GM12801 (cell line): Measurements from ENCODE around the gene LRCH2.

Experiments used
- TF ChIP-seq, protein P1 (sequence below): IDR thresholded peaks from one replicate; pipeline ENCODE4 v1.5.1; 2011; ENCODE audit warnings: control low read depth; ENCODE audit not compliant: insufficient read length; ENCODE audit errors: extremely low read depth

The LRCH2 gene, protein sequence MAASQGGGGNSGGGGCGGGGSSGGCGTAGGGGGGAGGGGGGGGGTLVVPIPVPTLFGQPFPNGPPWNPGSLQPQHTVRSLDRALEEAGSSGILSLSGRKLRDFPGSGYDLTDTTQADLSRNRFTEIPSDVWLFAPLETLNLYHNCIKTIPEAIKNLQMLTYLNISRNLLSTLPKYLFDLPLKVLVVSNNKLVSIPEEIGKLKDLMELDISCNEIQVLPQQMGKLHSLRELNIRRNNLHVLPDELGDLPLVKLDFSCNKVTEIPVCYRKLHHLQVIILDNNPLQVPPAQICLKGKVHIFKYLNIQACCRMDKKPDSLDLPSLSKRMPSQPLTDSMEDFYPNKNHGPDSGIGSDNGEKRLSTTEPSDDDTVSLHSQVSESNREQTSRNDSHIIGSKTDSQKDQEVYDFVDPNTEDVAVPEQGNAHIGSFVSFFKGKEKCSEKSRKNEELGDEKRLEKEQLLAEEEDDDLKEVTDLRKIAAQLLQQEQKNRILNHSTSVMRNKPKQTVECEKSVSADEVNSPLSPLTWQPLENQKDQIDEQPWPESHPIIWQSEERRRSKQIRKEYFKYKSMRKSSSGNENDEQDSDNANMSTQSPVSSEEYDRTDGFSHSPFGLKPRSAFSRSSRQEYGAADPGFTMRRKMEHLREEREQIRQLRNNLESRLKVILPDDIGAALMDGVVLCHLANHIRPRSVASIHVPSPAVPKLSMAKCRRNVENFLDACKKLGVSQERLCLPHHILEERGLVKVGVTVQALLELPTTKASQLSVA

DNA sequence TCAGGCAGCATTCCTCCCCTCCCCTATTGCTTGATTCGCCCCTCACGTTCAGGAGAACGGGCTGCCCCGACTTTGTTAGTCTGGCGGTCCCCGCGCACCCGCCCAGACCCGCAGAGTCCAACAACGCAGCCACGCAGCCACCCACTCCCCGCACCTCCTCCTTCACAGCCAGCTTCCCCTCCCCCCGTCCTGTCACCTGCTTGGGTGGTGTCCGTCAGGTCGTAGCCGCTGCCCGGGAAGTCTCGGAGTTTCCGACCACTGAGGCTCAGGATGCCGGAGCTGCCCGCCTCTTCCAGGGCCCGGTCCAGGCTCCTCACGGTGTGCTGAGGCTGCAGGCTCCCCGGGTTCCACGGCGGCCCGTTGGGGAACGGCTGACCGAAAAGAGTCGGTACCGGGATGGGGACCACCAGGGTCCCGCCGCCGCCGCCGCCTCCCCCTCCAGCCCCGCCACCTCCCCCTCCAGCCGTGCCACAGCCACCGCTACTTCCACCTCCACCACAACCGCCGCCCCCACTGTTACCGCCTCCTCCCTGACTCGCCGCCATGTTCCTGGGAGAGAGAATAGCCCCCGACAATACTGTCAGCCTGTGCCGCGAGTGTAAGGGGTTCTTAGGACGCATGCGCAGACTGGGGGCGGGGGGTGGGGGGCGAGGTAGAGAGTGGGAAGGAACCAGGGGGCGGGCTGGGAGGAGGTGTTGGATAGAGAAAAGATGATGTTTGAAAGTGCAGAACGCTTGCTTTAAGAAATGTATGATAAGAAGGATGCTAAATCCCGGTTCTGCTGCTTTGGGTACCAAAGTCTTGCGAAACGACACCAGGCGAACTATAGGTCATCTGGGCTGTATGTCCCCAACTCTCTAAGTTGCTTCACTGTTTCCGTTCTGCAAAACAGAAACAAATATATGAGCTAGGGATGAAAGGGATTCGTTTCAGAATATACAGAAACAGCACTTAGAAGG is at the start of gene LRCH2:
Gene LRCH2 (minus strand): TSS at position 600 of the 959 bp plus-strand sequence. CDS start 55 bp downstream, at position 545.
- TF ChIP-seq, protein P1, sequence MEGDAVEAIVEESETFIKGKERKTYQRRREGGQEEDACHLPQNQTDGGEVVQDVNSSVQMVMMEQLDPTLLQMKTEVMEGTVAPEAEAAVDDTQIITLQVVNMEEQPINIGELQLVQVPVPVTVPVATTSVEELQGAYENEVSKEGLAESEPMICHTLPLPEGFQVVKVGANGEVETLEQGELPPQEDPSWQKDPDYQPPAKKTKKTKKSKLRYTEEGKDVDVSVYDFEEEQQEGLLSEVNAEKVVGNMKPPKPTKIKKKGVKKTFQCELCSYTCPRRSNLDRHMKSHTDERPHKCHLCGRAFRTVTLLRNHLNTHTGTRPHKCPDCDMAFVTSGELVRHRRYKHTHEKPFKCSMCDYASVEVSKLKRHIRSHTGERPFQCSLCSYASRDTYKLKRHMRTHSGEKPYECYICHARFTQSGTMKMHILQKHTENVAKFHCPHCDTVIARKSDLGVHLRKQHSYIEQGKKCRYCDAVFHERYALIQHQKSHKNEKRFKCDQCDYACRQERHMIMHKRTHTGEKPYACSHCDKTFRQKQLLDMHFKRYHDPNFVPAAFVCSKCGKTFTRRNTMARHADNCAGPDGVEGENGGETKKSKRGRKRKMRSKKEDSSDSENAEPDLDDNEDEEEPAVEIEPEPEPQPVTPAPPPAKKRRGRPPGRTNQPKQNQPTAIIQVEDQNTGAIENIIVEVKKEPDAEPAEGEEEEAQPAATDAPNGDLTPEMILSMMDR, result no peak

DNA sequence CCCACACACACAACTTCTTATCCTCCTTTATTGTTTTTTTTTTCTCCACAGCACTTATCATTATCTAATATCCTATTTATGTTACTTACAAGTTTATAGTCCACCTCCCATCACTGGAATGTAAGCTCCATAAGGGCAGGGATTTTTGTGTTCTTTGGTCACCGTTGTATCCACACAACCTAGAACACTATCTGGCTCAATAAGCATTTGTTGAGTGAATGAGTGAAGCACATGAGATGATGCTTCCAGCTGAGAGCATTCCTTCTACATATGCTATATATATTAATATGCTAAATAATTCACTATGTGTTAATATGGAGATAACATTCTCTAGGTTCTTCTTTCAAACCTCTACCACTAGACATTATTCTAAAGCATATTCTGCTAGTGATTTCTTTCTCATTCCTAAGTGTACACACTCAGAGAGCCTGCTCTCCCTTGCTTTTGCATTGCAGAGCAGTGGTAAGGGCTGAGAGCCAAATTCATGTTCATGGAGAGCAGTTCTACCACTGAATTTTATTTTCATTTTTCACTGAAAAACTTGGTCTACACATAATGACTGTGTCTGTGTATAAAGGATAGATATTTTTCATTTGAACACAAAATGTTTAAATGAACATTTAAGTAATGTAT is 35.3 kb upstream of the LRCH2 start:
- TF ChIP-seq, protein P1, result no peak

DNA sequence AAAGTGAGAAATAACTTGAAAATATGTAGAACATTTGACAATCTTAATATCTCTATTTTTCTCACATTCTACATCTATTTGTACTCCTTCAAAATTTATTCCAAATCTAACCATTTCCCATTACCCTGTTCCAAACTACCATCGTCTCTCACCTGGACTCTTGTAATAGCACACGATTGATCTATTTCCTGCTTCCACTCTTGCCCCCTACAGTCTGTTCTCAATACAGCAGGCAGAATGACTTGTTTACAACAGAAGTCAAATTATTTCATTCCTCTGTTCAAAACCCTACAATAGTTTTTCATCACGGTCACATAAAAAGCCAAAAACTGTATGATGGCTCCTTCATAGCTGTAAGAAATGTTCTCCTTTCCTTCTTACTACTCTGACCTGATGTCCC is 34.5 kb upstream of the LRCH2 start:
- TF ChIP-seq, protein P1, result no peak

DNA sequence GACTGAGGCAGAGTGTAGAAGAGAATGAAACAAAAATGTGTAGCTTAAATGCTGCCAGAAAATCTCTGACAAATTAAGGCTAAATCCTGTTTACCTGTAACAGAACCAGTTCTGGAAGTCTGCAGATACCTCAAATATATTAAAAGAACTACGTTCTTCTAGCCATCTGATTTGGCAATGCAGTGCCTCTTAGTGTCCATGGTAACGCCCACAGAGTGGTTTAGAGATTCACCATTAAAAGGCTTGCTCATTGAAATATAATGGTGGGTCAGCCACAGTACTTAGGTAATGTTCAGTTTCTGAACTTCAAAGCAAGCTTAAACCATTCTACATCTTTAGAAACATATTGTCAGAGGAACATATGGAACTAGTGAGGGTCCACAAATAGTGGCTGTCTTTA is 32.4 kb upstream of the LRCH2 start:
- TF ChIP-seq, protein P1, result no peak

DNA sequence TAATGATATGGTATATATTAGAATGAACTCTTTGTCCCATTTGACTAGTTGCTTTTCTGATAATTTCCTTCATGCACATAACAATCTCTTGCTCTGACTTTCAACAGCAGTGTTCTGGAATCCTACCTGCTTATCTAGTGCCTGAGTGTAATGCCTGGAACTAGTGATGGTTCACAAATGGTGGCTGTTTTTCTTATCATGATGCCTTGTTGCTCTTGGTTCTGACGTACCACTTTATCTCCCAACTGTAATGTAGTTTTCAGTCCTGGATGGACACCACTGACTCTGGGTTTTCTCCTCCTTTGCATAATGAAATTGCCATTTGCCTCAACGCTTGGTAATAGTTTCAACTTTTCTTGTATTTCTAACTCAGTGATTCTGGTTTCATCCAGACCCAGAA is 30.1 kb upstream of the LRCH2 start:
- TF ChIP-seq, protein P1, result no peak

DNA sequence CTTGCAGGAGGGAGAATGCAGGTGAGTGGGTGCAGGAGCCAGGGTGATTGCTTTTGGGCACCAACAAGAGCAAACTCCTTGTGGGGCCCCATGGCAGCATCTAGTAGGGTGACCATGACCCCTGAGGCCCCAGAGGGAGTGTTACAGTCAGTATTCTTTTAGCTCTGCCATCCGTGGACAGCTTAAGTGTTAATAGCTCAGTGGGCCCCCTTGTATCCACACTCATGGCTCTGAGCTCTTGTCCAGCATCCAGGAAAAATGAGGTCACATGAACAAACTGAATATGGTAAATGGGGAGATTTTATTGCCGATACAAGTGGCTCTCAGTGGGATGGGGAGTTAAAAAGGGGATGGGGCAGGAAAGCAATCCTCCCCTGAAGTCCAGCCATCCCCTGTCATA is 27.3 kb upstream of the LRCH2 start:
- TF ChIP-seq, protein P1, result no peak

DNA sequence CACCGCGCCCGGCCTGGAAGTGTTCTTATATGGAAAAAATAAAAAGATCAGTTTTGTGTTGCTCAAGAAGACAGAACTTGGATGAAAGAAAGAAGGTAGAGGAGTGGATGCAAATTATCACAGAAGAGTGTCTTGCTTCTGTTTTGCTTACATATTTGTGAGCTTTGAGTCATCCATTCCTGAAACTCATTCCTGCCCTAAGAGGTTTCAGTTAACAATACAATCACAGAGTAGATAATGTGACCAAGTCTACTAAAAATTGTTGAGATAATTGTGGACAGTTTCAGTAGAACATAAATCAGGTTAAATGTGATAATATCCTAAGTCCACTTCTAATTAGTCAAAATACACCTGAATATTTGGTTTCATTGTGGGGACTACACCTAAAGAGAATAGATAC is 26.4 kb upstream of the LRCH2 start:
- TF ChIP-seq, protein P1, result no peak
